GM18909 (cell line): Measurements from ENCODE around the gene USP53.
"Not testable (repeated sequence)": the region's sequence is repeated elsewhere in the genome, so short reads cannot be mapped to it uniquely, and the experiment has no call there.

Experiments
- ATAC-seq: cut with Tn5 transposase; IDR thresholded peaks from one replicate; pipeline ENCODE4 v1.9.1; 2021; ENCODE audit warnings: mild to moderate bottlenecking; ENCODE audit not compliant: unreplicated experiment, poor library complexity

Gene USP53

DNA sequence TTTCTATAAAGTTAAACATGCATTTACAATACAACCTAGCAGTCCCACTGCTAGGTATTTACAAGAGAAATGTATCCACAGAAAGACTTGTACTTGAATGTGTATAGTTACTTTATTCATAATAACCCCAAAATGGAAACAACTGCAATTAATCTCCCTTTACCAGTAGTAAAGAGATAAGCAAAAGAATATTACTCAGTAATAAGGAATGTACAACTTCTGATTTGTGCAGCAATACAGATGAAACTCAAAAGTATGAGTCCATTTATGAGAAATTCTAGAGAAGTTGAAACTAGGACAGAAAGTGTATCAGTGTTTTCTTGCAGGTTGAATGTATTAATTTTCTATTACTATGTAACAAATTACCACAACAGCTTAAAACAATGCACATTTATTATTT is 15.2 kb downstream of the USP53 start:
- ATAC-seq: no peak

DNA sequence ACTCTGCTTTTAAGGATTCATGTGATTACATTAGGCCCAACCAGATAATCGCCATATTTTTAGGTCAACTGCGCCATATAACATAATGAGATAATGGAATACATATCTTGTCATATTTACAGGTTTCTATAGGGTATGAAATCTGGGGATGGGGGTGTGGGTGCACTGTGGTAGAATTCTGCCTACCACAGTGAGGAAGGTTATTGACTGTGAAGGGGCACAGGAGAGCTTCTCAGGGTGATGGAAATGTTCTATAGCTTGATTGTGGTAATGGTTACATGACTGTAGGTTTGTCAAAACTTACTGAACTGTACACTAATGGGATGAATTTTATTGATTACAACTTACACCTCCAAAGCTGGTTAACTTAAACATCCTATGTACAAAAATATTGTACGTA is 15.9 kb downstream of the USP53 start:
- ATAC-seq: no peak

DNA sequence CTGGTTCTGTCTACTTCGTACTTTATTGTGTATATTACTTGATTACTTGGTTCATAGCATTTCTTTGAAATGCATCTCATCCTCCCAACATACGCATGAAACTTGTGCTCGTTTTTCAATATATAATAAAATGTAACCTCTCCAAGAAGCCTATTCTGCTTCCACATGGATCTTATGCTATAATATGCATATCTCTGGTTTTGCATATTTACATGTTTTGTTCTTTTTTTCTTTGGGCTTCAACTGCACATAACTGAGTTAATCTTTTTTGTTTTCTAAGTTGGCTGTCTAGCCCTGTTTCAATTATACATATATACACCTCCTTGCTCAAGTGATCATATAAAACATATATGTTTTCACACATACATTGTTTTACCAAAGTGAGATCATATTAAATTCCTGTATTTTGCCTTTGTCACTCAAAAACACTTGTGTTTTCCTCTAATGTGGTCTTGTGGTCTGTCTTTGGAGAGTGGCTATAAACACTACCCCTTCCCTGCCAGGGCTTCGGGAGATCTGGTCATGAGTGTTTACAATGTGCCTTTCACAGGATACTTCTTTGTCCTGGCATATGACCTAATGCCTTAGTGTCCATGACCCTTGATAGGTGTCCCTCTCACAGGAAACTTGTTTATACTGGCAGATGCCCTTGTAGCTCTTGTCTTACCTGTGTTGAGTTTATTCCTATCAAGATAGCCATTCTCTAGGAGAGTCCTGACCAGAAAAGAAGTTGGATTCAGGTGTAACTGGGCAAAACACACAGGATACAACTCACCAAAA is 17.6 kb downstream of the USP53 start:
- ATAC-seq: no peak

GRCh38 chr4:119231491-119231890 is 19.0 kb downstream of the USP53 start:
- no peak for ATAC-seq

- ATAC-seq: no peak
Measured at GRCh38 chr4:119232286-119232685, 19.8 kb downstream of the USP53 start.

DNA sequence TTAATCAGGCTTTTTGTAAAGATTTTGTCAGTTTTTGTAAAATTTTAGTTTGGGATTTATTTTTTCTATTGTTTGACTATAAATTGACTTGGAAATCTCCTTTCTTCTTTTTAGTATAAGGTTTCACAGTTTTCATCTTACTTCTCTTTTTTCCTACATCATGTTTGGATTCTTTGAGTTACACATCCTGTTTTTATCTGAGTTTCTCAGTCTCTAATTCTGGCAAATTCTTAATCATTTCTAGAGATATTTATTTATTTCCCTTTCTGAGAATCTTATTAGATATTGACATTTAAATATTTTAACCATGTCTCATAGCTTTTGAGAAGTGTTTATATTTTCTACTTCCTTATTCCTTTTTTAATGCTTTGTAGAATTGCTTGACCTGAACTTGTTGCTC is 20.7 kb downstream of the USP53 start:
- no peak for ATAC-seq

DNA sequence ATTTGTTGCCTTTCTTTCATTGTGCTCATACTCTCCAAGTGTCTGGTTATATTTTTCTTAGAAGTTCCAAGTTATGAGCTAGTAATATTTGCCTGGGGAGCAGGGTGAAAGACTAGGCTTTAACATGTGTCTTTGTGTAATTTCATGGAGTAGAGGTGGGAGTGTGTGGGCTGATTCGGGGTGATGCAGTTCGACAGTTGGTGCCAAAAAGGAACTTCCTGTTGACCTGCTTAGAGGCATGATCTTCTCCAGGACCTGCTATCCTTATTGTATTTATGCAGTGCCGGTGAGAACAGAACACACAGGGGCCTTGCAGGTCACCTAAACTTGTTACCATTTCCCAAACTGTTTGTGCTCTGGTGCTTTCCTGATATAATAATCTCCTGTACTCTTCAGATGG is 21.2 kb downstream of the USP53 start:
- ATAC-seq: no peak

- no peak for ATAC-seq
Measured at GRCh38 chr4:119237201-119237600, 24.7 kb downstream of the USP53 start.

DNA sequence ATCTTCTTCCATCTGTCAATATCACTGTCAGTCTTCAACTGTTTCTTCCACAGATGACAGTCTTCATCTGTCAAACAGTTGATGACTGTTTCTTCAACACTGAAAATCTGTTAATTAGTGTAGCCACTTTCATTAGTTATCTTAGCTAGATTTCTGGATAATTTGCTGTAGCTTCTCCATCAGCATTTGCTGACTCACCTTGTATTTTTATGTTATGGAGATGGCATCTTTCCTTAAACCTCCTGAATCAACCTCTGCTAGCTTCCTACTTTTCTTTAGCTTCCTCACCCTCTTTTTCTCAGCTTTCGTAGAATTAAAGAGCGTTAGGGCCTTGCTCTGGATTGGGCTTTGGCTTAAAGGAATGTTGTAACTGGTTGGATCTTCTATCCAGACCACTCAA is 25.1 kb downstream of the USP53 start:
- no peak for ATAC-seq

DNA sequence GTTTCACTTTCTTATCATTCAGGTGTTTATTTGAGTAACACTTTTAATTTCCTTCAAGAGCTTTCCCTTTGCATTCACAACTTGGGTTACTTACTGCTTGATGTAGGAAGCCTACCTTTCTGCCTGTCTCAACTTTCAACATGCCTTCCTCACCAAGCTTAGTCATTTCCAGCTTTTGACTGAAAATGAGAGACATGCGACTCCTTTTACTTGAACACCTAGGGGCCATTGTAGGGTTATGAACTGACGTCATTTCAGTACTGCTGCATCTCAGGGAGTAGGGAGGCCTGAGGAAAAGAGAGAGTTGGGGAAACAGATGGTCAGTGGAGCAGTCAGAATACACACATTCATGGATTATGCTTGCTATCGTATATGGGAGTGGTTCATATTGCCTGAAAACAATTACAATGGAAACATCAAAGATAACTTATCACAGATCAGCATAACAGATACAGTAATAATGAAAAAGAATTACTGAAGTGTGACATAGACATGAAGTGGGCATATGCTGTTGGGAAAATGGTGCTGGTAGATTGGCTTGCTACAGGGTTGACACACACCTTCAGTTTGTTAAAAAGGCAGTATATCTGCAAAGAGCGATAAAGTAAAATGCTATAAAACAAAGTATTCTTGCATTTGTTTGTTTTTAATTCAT is 25.7 kb downstream of the USP53 start:
- peak; percentile 100 for ATAC-seq

GRCh38 chr4:119240128-119240527 is 27.6 kb downstream of the USP53 start:
- no peak for ATAC-seq

DNA sequence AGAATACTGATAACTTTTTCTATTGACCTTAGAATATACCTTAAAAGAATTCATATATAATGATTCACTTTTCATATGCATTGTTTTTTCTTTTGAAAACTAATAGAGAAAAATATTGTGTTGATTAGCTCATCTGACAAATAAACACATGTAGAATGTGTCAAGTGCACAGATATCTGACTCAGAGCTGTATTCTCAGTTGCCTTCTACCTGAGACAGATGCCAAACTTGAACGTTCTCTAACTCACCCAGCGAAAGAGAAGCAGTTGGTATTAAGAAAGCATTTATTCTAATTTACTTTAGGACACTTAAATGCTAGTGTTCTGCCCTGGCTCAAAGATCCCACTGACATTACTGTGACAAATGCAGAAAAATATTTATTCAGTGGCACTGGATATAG is 28.1 kb downstream of the USP53 start:
- no peak for ATAC-seq

DNA sequence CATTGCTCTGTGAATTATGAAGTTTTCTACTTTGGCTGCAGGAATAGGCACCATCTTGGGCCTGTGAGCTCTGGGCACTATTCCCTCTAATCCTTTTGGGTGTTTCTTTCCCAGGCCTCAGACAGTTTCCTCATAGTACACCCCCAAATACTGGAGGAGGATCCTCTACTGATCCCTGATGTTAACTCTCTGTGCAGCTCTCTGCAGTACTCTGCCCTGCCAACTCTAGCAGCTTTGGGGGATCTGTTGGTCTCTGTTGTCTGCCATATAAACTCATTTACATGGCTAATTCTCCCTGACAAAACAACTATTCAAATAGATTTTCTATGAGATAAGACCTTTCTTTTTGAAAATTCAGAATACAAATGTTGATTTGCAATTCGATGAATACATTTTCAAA is 29.9 kb downstream of the USP53 start:
- no peak for ATAC-seq

- ATAC-seq: no peak
Measured at GRCh38 chr4:119243868-119244267, 31.4 kb downstream of the USP53 start.

GRCh38 chr4:119244344-119244743 is 31.8 kb downstream of the USP53 start:
- ATAC-seq: no peak

DNA sequence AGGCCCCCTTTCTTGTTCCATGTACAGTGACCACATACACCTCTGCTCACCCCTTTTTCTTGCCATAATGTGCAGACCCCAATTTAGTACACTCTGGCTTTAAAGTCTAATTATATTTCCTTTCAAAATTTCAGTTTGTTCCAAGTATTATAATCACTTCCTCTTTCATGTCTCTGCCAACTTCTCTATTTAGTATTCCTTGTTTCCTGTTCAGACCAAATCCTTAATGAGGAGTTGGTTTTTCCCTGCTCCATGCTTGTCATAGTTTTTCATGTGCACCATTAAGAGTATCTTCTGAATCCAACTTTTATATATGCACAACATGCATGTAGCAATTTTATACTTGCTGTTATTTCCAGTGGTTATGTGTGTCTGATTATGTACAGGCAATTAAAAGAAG is 32.3 kb downstream of the USP53 start:
- no peak for ATAC-seq

GRCh38 chr4:119246177-119246733 is 33.7 kb downstream of the USP53 start:
- ATAC-seq: no peak

DNA sequence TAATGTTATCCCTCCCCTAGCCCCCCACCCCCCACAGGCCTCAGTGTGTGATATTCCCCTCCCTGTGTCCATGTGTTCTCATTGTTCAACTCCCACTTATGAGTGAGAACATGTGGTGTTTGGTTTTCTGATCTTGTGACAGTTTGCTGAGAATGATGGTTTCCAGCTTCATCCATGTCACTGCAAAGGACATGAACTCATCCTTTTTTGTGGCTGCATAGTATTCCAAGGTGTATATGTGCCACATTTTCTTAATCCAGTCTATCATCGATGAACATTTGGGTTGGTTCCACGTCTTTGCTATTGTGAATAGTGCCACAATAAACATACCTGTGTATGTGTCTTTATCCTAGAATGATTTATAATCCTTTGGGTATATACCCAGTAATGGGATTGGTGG is 38.5 kb downstream of the USP53 start:
- not testable (repeated sequence) for ATAC-seq

DNA sequence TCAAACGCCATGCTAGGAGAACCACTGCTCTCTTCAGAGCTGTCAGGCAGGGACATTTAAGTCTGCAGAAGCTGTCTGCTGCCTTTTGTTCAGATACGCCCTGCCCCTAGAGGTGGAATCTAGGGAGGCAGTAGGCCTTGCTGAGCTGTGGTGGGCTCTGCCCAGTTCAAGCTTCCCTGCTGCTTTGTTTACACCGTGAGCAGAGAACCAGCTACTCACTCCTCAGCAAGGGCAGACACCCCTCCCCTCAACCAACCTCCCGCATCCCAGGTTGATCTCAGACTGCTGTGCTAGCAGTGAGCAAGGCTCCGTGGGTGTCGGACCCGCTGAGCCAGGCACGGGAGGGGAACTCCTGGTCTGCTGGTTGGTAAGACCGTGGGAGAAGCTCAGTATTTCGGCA is 42.7 kb downstream of the USP53 start:
- ATAC-seq: not testable (repeated sequence)

GRCh38 chr4:119260528-119260927 is 48.0 kb downstream of the USP53 start:
- ATAC-seq: no peak

DNA sequence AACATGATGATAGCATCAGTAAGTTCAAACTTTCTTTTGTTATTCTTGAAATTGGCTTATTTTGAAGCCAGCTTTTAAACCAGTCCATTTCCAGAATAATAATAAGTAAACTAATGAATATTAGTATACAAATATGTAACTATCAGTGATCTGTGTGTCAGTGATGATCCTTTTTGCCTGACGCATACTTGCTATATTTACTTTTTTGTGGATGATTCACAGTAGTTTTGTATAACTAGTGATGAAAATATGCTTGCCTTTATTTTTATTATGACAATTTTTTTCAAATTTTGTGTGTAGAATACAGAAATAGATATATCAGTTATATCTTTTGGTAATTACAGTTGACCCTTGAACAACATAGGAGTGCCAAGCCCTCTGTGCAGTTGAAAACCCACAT is 49.5 kb downstream of the USP53 start:
- no peak for ATAC-seq

DNA sequence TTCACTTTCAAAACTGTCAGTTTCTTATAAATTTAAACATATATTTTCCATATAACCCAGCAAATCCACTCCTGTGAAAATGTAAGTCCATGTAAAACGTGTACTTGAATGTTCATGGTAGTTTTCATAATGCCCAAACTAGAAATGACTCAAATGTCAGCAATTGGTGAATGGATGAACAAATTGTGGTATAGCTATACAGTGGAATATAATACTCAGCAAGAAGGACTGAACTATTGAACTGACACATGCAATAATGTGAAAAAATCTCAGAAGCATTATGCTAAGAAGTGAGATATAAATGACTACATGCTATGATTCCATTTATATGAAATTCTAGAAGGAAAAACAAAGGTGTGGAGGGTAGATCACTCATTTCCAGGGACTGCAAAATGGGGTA is 52.2 kb downstream of the USP53 start:
- ATAC-seq: no peak
